H4 (cell line): ENCODE measurements around the gene ZPR1. TPM values are rescaled to one million over a fixed set of nuclear protein-coding genes. Genes with fewer than 3 reads are reported as not detected.

Experiments
- DNase-seq: peaks from one replicate; pipeline ENCODE4 v3.0.0-alpha.2; 2015; ENCODE audit warnings: low spot score
- total RNA-seq: library from RNA; depleted of rRNA; stranded (reverse); fragments of >200 nt; shearing (Covaris generic); gene quantifications from 2 replicates; pipeline ENCODE4 v1.2.3, GENCODE V29; 2014

ZPR1 gene
- total RNA-seq, 1 experiment from 2014 or later: 108 TPM

DNA sequence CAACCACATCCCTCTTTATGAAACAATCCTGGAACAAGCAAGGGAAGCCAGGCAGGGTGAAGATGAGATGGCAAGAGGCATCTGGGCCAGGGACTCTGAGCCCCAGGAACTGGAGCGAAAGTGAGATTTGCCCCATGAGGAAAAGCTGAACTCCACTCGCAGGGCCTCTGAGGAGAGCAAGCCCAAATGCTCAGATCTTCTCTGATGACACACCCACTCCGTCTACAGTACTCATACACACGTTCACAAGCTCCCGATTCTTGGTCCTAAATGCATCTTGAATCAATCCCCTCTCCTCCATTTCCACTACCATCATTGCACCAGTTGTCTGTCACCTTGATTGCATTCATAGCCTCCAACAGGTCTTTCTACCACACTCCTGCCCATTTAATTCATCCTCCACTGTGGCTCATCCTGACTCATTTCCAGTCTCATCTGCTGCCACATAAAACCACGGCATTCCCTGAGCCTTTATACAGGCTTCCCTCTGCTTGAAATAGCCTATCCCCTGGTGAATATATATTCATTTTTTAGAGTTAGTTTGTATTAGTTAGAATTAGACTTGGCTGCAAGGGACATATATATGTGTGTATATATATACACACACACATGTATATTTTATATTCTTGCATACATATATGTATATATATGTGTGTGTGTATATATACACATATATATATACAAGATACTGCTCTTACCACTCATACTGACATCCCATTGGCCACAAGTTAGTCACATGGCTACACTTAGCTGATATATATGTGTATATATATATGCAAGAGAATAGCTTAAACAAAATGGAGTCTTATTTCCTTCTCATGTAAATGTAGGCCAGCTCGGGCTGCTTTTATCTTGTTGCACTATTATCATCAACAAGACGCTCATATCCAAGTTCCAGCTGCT is 5.3 kb upstream of the ZPR1 start:
- no peak for DNase-seq

DNA sequence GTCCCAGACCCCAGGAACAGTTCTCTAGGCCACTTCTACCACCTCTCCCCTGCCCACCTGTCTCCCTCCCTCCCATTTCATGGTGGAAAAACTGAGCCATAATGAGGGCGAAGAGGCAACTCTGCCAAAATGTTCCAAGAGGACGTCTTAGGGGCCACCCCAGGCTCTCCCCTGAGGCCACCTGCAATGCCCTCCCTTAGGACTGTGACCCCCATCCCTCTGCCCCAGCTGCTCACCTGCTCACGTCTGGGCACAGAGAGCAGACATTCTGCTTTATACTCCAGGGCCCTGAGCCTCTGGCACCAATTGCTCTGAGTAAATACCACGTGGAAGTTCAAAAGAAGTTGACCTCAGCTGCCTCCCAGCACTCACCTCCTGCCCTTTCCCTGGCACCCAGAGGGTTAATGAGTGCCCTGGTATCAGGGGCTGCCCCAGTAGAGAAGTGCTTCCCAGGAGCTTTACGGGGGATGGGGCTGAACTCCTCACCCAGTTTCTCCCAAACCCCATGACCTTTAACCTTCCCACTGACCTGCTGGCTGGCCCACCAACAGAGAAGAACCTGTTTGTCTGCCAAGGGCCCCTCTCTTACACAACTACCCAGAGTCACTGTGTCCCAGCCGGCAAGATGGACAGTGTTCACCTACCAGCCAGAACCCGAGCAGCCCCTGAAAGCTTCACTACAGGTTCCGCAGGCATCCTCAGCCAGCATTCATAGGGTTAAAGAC is 4.5 kb upstream of the ZPR1 start:
- no peak for DNase-seq

DNA sequence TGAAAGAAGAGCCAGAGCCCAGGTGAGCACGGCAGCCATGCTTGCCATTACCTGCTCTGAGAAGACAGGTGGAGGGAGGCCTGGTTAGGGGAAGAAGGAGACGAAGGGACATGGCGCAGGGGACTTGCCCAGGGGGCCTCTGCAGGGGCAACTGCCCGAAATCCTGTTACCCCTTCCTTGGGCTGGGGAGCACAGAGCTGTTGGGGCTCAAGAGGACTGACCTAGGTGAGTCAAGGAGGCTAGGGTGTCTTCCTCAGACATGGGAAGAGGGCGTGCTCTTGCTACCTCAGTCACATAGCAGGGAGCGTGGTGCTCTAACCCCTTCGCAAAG is 4.0 kb upstream of the ZPR1 start, which contains the start of gene APOA5:
APOA5 (minus strand) TSS at position 67 of the 331 bp plus-strand sequence; CDS start at position 48, 19 bp downstream.
- DNase-seq: no peak

DNA sequence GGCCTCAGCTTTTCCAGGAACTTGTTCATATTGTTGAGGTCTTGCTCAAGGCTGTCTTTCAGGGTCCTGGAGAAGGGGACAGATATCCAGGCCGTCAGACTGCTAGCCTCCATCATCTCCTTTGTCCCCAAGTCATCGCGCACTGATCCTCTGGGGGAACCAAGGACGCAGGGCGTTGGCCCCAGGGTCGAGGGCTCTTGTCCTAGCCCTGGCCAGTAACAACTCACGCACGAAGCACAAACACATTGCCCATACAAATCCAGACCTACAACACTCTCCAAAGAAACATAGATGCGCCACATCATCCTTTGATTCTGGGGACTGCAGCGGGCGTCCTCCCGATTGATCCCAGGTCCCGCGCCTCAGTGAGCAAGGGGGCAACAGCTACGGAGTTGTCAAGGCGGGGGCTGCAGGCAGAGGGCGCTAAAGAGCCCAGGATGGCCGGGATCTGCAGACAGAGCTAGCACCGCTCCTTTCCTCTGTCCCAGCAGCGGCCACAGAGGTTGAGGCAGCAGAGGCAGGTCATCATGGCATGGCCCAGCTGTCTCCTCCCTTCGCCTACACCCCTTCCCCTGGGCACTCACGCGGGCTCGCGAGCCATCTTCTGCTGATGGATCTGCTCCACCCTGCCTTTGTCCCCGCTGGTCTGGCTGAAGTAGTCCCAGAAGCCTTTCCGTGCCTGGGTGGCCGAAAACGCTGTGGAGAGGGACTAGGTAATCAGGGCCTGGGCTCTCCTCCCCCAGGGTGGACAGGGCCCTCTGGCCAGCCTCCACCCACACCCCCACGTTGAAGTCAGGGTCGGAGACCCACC is 3.4 kb upstream of the ZPR1 start:
- peak; percentile 29 for DNase-seq

DNA sequence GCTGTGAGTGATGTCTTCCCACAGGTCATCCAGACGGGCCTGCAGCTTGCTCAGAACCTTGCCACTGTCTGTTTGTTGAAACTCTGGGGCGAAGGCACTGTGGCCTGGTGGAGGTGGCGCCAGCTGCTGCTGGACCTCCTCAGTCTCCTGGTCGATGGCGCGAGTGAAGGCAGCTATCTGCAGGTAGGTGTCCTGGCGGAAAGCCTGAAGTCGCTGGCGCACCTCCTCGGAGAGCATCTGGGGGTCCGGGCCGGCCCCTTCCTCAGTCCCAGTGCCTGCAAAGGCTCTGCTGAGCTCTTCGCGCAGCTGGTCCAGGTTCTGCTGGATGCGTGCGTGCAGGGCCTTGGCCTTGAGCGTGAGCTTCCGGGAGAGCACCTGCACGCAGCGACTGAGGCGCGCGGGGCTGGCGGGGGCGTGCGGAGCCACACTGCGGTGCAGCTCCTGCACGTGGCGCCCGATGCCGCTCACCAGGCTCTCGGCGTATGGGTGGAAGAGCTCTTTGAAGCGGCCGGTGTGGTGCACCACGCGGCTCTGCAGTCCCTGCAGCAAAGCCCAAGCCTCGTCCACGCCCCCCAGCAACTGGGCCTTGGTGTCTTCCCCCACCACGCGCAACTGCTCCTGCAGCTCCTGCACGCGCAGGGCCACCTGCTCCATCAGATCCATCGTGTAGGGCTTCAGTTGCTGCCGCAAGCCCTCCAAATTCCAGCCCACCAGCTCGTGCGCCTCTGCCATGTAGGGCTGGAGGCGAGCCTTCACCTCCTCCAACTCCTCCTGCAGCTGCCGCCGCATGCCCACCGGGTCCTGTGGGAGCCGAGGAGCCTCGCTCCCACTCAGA is 2.6 kb upstream of the ZPR1 start:
- DNase-seq: no peak

DNA sequence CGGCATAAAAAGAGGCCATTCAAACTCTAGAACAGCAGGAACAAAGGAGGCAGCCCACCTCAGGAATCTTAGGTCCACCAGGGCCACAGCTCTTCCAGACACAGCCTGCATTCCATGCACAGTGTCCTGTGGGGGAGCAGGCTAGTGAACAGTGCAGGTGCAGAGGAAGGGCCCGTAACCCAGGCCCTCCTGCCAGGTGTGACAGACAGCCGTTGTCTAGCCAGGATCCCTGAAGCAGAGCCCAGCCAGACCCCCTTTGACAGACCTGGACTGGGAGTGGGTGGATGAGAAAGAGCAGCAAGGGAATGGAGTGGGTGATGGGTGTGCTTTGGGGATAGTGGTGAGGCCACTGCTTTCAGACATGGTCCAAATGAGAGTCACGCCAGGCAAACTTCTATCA is 1.2 kb upstream of the ZPR1 start:
- DNase-seq: no peak

DNA sequence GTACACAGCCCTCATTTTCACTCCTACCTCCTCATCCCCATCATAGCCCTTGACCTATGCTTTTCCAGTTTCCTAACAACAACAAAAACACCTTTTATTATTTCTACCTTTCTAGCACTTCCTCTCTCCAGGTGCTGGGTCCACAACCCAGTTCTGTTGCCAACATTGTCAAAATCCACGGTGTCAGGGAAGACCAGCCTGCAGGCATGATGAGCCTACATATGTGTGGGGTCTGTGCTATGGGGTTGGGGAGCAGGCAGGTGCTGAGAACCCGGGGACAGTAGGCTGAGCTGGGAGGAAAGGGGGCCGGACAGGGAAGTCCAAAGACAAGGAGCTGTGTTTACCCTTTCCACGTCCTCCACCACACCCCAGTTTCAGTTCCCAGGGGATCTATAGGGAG is 711 bp upstream of the ZPR1 start:
- DNase-seq: no peak

DNA sequence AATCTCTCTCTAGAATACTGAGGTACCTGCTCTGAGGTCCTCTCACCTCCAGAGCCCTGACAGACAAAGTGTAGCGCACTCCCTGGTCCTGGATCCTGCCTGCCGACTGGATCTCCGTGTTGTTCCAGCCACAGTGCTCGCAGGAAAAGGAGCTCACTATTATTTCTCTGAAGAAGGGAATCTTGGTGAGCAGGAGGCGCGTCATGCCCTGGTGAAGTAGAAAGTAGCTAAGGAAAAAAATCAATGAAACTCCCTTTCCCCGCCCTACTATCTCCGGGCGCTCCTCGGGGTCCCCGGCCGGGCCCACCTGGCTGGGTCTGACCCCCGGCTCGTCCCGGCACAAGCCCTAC is 412 bp downstream of the ZPR1 start:
- no peak for DNase-seq

DNA sequence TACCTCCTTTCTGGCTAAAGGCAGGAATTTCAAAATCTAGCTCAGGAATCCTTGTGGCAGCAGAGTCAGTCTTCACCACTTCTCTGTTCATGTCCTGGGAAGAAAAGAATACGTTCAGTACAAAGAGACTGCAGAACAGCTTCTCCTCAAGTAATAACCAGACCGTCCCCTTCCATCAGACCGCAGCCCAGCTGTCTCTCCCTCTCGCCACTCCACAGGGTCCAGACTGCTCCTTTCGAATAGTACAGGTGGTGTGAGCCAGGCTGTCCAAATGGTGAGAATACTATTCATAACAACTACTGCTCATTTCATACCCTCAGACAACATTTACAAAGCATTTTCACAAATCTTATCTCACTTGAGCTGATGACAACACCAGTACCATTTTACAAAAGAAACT is 857 bp downstream of the ZPR1 start:
- DNase-seq: no peak

DNA sequence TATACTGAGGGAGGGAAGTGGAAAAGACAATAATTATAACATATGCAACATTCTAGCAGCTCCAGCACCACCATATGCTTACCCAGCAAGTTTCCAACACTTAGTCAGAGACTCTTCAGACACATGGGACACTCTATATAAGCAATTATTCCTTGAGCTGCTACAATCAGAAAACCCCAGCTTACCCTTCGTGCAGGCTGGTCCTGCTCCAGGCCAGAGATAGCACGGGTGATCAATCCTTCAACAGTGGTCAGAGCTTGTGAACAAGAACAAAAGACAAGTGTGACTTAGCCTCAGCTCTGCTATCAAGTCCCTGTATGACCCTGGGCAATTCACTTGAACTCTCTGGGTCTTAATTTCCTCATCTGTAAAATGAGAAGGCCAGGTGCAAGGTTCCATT is 1.5 kb downstream of the ZPR1 start:
- no peak for DNase-seq

DNA sequence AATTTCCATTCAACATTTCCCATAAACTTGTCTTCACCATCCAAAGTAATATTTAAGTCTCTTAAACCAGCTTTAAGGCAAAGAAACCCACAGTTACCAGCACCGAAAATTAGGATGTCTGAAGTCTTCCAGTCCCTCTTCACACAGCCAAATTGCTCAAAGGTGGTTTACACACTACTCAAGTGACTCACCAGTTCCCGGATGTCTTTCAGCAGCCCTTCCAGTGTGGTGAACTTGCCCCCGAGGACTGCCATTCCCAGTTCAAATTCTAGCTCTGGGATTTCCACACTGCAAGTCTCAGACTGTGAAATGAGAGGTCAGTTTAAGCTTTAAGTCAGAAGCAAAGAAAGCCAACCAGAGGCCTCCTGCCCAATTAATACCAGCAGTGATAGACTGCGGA is 5.1 kb downstream of the ZPR1 start:
- DNase-seq: no peak

DNA sequence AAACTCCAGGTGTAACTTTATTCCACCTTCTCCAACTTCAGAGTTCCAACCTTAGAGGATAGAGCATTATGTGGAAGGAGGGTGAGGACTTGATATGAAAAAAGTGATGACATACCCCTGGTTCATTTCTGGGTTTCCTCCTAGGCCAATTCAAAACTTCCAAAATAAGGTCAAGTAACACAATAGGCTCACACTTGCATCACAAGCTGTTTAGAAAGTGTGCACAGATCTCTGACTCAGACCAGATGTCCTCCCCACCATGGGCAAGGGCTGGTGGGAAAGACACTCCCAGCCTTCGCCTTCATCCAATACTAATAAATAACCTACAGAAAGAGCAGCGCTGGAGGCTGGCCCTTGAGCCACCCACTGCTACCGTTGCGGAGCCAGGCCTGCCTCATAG is 9.3 kb downstream of the ZPR1 start:
- DNase-seq: no peak

DNA sequence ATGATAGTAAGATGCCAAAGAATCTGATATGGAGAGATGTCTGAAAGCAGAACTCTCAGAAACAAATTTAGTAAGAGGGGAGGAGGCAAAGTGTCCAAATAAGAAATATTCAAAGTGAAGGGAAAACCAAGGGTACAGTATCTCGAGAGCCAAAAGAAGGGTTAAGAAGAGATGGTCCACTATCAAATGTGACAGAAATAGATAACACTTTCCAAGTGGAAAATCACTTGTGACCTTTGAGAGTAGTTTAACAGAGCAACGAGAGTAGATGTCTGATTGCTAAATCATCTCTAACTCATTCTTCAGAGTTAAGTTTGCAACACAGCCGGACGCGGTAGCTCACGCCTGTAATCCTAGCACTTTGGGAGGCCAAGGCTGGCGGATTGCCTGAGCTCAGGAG is 10.8 kb downstream of the ZPR1 start:
- no peak for DNase-seq

DNA sequence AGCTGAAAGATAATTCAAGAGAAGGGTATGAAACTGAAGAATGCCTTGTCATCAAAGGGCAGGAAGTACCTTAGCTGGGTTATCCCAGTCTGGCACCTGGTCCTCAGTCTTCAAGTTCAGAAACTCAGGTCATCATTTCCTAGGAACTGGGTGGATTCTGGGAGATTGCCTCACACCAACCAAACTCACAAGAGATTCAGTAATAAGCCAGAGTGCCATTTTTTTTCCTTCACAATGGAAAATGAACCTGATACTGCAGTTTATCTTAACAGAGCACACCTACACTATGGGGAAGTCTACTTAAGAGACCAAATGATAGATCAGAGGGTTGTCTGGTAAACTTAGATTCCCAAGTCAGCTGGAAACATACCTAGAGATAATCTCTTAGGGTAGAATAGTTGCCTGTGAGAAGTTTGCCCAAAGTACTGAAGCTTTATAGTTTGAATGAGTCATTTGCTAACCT is 11.3 kb downstream of the ZPR1 start:
- no peak for DNase-seq

DNA sequence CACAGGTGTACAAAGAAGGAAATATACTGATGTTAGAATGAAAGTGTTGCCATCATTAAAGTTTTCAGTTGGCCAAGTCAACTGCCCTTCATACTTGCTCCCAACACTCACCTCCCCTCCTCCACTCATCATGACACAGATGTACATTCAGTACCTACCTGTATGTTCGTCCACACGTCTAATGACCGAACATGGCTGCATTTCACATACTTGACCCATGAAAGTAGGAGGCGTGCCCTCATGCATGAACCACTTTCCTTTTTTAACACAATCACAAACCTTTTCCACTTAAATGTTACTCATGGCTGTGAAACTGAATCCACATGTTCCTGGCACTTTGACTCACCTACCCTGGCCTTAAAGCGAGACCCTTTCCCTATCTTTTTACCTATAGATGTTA is 11.8 kb downstream of the ZPR1 start:
- no peak for DNase-seq

DNA sequence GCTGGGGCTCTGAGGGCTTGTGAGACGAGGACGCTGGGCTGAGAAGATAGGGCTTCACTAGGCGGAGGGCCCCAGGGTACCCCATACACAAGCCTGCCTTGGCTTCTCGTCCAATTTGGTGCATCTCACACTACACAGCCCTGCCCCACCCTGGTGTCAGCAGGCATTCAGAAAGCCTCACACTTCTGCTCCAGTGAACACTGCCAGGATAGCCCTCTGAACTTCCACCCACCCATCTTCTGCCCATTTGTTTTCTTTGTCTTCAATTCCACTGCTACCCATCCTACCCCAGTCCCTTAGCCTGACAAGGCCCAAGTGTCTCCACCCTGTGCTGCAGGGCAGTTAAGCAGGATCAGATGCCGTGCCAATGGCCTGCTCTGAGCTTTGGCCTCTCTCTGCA is 13.2 kb downstream of the ZPR1 start:
- DNase-seq: no peak

DNA sequence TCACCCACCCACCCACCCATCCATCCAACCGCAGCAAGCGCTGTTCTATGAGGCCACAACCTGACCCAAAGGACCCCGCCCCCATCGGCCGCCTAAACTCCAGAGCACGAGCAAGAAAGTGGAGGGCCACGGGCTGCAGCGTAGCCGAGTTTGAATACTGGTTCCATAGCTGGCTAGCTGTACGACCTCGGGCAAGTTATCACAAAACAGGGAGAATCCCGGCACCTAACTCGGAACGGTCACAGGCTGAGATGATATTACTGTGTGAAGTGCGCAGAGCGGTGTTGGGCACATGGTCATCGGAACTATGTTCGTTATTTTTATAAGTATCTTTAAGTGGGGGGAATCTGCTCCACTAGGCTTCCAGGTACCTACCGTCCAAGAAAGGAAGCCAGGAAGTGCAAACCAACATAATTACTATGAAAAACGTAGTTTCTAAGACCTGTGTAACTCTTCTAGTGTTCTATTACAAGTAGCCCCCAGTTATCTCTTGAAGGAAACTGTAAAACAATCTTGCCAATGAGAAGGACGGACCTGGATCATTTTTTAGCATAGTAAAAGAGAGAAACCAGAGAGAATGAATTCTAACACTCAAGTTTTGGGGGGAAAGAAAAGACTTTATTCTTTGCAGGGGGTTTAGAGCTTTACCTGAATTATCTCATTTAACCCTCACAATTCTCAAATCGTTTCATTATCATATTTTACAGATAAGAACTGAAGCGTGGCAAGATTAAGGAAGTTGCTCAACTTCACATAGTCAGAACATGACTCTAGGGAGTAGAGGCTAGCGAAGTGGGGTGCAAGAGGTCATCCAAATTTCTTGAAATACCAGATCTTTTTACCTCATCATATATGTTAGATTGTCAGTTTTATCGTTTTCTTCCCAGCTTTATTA is 14.4 kb downstream of the ZPR1 start:
- no peak for DNase-seq

DNA sequence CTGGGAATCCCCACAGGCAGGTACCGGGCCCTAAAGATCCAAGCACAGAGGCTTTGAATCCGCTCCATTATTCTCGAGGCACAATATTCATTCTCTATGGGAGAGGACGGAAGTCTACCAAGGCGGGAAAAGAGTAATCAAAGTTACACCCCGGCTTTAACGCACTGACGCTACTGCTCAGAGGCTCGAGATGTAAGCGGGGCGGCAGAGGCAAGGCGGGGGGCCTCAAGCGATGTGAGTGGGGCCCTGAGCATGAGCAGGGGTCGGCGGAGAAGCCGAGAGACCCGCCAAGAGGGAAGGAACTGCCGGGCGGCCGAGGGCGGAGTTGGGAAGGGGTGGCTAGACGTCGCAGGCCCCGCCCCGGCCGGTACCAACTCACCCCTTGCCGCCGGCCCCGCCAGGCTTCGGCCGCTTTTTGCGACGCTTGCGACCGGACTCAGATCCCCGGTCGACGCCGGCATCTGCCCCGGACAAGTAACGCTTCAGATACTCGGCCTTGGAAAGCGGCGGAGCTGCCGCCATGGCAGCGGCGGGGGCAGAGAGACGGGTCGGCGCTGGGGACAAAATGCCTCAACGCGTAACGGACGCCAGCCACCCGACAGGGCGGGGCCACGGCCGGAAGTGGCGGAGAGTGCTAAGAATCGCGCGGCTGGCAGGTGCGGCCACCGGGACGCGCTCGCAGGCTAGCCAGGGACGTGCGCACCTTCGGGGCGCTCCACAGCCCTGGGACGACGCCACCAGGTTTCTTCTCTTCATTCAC is 15.2 kb downstream of the ZPR1 start, which contains the start of gene BUD13:
BUD13 (minus strand) TSS at position 545 of the 760 bp plus-strand sequence; CDS start at position 522, 23 bp downstream.
- DNase-seq: peak; percentile 77

DNA sequence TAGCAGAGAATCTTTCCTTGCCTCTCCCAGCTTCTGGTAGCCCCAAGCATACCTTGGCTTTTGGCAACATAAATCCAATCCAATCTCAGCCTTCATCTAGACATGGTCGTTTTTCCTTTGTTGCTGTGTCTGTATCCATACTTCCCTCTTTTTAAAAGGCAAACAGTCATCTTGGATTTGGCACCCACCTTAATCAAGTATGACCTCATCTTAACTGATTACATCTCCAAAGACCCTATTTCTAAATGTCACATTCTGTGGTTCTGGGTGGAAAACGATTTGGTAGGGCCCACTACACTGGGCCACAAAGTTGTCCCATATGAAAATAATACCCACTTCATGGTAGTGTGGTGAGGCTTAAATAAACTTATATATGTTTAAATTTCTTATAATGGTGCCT is 15.9 kb downstream of the ZPR1 start:
- no peak for DNase-seq

DNA sequence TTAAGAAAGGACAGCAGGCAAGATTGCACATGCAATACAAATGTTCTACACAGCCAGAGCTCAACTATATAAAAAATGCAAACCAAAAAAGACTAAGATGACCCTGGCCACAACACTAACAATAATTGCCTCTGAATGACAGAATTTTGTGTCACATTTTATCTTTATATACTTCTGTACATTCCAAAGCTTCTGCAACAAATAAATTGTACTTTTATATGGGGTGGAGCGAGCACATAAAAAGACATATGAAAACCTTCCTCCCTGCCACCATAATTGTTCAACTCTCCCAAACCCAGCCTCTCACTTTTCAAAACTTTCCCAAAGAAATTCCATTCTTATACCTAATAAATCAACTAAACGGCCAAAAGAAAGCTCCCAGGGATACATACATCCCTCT is 25.7 kb downstream of the ZPR1 start:
- no peak for DNase-seq
